A549 (cell line): Measurements from ENCODE around the gene FAM131B.

Source experiments
- EP300 ChIP-seq, 2 experiments: fragments of >200 bp; sonication (Bioruptor Twin); formaldehyde crosslinking; IDR thresholded peaks; 2 replicates in 1 of 2; 3 replicates in 1 of 2; pipeline ENCODE4 v1.6.1; 2016 to 2017
- NPAS2 ChIP-seq: fragments of 250-450 bp; sonication (Bioruptor Pico); IDR thresholded peaks from 2 replicates; pipeline ENCODE4 v1.8.0; 2022; ENCODE audit warnings: mild to moderate bottlenecking, moderate library complexity, borderline replicate concordance
- POLR2A ChIP-seq: IDR thresholded peaks from 2 replicates; pipeline ENCODE4 v1.6.1; 2012; ENCODE audit warnings: mild to moderate bottlenecking, low read length
- TF ChIP-seq, protein P1 (sequence below): fragments of >200 bp; sonication (Bioruptor Twin); formaldehyde crosslinking; IDR thresholded peaks from 3 replicates; pipeline ENCODE4 v1.5.1; 2016

DNA sequence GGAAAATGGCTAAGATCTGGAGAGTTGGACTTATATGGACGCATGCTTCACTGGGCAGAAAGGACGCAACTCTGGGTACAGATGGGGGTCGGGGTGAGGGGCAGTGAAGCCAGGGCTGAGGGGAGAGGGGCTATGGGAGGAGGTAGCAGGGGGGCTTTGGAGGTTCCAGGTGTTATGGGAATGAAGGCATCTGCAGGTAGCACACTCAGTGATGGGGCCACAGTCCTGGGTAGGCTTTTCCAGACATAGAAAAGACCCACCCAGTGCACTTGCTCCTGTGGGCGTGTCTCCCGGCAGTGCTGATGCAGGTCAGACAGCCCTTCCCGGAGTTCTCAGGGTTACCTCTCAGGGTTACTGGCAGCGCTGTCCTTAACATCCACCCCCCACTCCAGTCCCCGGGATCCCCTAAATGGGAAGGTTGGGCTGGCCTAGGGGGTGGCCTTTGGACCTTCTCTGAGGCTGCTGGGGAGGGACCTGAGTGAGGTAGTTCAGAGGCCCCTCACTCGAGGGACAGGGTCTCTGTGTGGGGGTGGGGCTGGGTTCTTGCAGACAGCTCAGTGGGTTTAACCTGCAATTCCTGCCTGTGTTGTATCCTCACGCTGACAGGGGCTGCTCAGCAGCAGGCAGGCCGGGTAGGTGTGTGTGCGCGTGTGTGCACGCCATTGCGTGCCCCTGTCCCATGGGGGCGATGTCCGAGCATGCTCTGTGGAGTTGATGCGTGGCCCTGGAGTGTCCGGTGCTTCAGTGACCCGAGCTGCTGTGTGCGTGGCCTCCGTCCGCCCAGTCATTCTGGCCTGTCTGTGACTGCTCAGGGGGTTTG is 24.9 kb upstream of the FAM131B start:
- TF ChIP-seq, protein P1, sequence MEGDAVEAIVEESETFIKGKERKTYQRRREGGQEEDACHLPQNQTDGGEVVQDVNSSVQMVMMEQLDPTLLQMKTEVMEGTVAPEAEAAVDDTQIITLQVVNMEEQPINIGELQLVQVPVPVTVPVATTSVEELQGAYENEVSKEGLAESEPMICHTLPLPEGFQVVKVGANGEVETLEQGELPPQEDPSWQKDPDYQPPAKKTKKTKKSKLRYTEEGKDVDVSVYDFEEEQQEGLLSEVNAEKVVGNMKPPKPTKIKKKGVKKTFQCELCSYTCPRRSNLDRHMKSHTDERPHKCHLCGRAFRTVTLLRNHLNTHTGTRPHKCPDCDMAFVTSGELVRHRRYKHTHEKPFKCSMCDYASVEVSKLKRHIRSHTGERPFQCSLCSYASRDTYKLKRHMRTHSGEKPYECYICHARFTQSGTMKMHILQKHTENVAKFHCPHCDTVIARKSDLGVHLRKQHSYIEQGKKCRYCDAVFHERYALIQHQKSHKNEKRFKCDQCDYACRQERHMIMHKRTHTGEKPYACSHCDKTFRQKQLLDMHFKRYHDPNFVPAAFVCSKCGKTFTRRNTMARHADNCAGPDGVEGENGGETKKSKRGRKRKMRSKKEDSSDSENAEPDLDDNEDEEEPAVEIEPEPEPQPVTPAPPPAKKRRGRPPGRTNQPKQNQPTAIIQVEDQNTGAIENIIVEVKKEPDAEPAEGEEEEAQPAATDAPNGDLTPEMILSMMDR = no peak
- TF ChIP-seq NPAS2 (CRISPR knock-in tag) (no peak), EP300 (IDR thresholded peaks at IDR 0.05) (no peak), POLR2A (no peak)
